IPS-11a (cell line): Measurements from ENCODE around the gene IGF2BP2.
"Not testable (repeated sequence)": the region's sequence is repeated elsewhere in the genome, so short reads cannot be mapped to it uniquely, and the experiment has no call there.

Experiments
- H3K4me3 ChIP-seq: one replicate; pipeline ENCODE4 v1.5.1; 2013; ENCODE audit warnings: low read depth, low read length, control low read depth

IGF2BP2 gene

GRCh38 chr3:185647134-185647879 is 177.5 kb downstream of the IGF2BP2 start:
- H3K4me3 ChIP-seq = no peak overlapping the region

- no peak overlapping the region for H3K4me3 ChIP-seq
These were observed 178.3 kb downstream of the IGF2BP2 start for GRCh38 chr3:185646382-185647133.

GRCh38 chr3:185645596-185646381 is 179.1 kb downstream of the IGF2BP2 start:
- no peak overlapping the region for H3K4me3 ChIP-seq

DNA sequence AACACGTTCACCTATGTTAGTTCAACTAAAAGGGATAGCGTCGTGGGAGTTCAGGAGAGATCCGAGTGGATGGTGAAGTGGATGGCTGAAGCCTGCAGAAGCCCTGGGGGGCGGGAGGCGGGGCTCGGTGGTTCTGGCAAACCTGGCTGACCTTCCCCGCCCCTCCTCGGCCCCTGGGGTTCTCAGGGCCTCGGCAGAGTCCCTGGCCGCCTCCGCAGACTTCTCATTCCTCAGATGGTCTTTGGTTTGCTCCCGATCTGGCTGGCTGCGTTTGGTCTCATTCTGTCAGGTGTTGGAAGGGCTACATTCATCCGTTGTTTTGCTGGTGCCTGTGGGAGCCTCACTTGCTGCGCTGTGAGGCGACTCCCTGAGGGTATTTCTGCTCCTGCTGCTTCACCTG is 179.7 kb downstream of the IGF2BP2 start:
- not testable (repeated sequence) for H3K4me3 ChIP-seq

GRCh38 chr3:185640308-185640707 is 184.5 kb downstream of the IGF2BP2 start:
- no peak overlapping the region for H3K4me3 ChIP-seq

DNA sequence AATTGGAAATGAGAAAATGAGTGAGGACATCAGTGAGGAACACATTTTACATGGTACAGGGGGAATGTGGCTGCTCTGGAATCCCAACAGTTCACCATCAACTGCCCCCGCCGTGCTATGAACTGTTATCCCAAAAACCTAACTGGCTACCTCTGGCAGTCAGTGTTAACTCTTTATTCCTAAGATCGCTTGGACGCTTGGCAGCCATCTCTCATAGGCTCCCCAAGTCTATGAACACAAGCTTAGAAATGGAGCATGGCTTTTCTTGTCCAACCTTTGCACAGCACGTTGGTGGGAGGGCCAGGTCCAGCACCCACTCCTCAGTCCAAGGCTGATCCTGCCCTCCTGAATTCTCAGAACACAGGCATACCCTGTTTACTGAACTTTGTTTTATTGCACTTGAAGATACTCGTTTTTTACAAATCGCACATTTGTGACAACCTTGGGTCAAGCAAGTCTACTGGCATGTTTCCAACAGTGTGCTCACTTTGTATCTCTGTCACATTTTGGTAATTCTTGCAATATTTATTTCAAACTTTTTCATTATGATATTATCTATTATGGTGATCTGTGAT is 185.1 kb downstream of the IGF2BP2 start:
- no peak overlapping the region for H3K4me3 ChIP-seq

GRCh38 chr3:185638651-185639050 is 186.2 kb downstream of the IGF2BP2 start:
- not testable (repeated sequence) for H3K4me3 ChIP-seq

DNA sequence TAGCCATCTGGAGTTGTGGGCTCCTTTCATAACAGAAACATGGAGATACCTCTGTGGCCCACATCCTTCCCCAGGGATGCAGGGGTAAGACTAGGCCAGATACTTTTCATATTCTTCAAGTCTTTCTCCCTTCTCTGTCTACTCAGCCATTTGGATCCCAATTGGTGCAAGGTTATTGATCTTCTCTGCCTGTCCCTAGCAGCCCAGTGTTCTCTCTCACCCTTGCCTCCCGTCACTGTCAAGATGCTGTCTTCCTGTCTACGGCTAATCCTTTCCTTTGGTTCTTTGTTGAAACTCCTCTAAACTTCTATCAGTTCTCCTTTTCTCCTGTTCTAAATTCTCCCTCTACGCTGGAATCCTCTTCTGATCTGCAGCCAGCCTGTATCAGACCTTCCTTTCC is 187.5 kb downstream of the IGF2BP2 start:
- no peak overlapping the region for H3K4me3 ChIP-seq

GRCh38 chr3:185632996-185633395 is 191.8 kb downstream of the IGF2BP2 start:
- no peak overlapping the region for H3K4me3 ChIP-seq

- no peak overlapping the region for H3K4me3 ChIP-seq
These were observed 193.2 kb downstream of the IGF2BP2 start for GRCh38 chr3:185631508-185632206.

GRCh38 chr3:185631108-185631507 is 193.7 kb downstream of the IGF2BP2 start:
- no peak overlapping the region for H3K4me3 ChIP-seq

DNA sequence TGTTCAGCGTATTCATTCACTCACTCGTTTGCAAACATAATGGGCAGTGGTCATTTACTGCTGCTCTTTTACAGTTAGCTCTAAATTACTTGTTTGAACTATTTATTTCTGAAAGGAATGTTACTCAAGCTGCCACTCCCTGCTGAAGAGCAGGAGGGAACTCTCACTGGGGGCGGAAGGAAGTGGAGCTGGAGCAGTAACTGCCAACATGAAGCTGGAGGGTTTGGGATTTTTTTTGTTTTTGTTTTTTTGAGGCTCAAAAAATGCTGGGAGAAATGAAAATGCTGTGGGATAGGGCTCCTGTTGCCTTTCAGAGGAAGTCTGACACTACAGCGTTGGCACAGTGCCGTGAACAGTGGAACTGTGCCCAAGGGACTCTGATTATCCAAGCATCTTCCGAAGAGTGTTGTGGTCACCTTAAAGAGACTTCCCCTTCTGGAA is 194.6 kb downstream of the IGF2BP2 start:
- H3K4me3 ChIP-seq = no peak overlapping the region

GRCh38 chr3:185629554-185630181 is 195.2 kb downstream of the IGF2BP2 start:
- no peak overlapping the region for H3K4me3 ChIP-seq

DNA sequence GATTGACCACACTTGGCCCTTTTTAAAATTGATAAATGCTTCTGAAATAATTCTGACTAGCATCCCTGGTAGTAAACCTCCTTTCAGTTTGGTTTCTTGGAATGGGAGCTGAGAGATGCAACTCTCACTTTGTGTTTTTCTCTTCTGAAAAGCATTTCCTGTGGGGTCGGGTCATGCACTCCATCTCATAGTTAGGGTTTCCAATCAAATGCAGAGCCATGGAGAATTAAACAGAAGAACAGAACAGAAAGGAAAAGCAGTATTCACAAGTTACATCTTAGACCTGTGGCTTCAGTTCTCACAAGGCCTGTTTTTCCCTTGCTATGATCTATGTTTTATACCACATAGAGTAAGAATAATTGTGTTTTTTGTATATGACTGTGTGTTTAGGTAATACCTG is 199.1 kb downstream of the IGF2BP2 start:
- no peak overlapping the region for H3K4me3 ChIP-seq

DNA sequence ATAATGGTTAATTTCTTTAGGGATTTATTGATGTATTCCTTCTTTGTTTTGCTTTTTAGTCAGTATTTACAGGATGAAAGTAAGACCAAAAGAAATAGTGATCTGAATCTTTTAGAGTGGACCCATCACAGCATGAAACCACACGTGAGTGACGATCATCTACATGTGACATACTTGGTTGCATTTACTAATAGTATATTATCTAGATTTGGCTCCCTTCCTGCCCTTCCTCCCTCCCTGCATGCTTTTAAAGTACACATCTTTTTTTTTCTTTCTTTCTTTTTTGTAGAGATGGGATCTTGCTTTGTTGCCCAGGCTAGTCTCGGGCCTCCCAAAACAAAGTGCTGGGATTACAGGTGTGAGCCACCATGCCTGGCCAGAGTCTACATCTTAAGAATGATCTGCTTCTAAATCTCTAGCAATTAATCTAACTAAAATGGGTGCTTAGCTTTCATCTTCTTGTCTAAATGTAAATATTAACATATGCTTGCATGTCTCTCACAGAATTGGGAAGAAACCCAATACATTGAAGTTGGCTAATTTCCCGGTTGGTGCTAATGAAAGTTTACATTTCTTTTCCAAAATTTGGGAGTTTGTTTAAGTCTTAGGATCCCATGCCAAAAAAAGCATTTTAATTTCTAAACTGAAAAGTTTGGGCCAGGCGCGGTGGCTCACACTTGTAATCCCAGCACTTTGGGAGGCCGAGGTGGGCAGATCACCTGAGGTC is 200.7 kb downstream of the IGF2BP2 start:
- H3K4me3 ChIP-seq = no peak overlapping the region

GRCh38 chr3:185613016-185613415 is 211.8 kb downstream of the IGF2BP2 start:
- H3K4me3 ChIP-seq = no peak overlapping the region

GRCh38 chr3:185606196-185606595 is 218.6 kb downstream of the IGF2BP2 start:
- H3K4me3 ChIP-seq = no peak overlapping the region

- H3K4me3 ChIP-seq = no peak overlapping the region
These were observed 219.3 kb downstream of the IGF2BP2 start for GRCh38 chr3:185605566-185605965.

DNA sequence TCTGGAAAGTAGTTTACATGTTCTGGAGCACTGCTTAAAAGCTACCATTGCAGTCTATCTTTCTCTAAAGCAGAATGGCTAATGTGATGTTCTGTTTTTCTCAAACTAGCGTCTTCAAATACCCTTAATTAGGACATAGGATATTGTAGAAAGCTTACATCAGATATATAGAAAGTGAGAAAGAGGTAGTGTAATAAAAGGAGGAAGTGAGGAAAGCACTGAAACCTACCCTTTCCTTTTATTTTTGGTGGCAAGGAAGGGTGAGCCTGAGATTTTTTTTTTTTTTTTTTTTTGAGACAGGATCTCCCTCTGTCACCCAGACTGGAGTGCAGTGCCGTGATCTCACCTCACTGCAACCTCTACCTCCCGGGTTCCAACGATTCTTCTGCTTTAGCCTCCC is 229.3 kb downstream of the IGF2BP2 start:
- no peak overlapping the region for H3K4me3 ChIP-seq
